Right hindlimb (tissue), 1 donor: ENCODE measurements around the gene SH3D19.
"Not testable (repeated sequence)": the region's sequence is repeated elsewhere in the genome, so short reads cannot be mapped to it uniquely, and the experiment has no call there.

Experiments
- DNase-seq: peaks from one replicate; pipeline ENCODE4 v3.0.0-alpha.2; 2018

The SH3D19 gene

DNA sequence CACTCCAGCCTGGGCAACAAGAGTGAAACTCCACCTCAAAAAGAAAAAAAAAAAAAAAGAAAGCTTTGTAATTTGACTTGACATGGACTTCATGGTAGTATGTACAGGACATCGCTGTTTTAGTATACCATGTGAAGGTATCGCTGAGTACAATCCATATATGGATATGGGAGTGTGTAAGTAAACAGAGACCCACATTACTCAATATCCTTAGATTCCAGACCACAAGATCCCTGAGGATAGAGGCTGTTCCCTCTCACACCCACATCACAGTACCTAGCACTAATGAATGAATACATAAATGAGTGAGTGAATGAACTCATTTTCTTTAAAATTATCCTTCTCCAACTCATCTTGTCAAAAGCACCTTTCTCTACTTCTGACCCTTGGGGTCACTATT lies 234.4 kb downstream of the SH3D19 start:
- no peak for DNase-seq

DNA sequence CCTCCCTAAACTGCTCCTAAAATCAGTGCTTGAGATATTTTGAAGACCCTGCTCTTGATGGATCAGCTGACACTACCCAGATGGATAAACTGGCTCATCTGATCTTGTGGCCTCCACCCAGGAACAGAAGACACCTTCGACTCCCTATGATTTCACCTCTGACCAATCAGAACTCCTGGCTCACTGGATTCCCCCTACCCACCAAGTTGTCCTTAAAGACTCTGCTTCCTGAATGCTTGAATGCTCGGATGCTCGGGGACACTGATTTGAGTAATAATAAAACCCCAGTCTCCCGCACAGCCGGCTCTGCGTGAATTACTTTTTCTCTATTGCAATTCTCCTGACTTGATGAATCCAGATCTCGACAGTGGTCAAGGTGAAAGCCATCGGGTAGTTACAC lies 237.9 kb downstream of the SH3D19 start:
- DNase-seq = no peak

DNA sequence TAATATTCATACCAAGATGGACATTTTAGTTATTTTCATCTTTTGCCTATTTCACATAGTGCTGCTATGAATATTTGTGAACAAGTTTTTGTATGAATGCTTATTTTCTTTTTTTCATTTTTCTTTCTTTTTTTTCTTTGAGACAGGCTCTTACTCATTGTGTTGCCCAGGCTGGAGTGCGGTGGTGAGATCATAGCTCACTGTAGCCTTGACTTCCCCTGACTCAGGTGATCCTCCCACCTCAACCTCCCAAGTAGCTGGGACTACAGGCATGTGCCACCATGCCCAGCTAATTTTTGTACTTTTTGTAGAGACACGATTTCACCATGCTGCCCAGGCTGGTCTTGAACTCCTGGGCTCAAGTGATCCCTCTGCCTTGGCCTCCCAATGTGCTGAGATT lies 247.4 kb downstream of the SH3D19 start:
- not testable (repeated sequence) for DNase-seq

DNA sequence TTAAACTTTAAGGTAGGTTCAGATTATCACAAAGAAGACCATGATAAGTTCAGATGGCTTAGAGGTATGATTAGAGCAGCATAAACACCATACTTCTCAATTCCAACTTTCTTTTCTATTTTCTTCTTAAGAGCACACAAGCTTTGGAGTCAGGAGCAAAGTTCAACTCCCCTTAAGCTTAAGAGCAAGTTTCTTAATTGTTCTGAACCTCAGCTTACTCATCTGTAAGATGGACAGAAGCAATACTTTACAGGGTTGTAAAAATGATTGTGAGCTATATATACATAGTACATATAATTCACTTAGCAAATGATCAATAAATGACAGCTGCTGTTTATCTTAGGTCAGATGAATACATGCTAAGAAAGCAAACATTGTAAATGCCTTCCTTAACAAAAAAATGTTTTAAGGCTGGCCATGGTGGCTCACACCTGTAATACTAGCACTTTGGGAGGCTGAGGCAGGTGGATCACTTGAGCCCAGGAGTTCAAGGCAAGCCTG lies 250.9 kb downstream of the SH3D19 start:
- DNase-seq = no peak
